GM19328 (cell line): Measurements from ENCODE around the gene WDR86.

Experiments
- ATAC-seq: cut with Tn5 transposase; IDR thresholded peaks from one replicate; pipeline ENCODE4 v1.9.1; 2021; ENCODE audit warnings: mild to moderate bottlenecking, moderate library complexity; ENCODE audit not compliant: unreplicated experiment

Gene WDR86

DNA sequence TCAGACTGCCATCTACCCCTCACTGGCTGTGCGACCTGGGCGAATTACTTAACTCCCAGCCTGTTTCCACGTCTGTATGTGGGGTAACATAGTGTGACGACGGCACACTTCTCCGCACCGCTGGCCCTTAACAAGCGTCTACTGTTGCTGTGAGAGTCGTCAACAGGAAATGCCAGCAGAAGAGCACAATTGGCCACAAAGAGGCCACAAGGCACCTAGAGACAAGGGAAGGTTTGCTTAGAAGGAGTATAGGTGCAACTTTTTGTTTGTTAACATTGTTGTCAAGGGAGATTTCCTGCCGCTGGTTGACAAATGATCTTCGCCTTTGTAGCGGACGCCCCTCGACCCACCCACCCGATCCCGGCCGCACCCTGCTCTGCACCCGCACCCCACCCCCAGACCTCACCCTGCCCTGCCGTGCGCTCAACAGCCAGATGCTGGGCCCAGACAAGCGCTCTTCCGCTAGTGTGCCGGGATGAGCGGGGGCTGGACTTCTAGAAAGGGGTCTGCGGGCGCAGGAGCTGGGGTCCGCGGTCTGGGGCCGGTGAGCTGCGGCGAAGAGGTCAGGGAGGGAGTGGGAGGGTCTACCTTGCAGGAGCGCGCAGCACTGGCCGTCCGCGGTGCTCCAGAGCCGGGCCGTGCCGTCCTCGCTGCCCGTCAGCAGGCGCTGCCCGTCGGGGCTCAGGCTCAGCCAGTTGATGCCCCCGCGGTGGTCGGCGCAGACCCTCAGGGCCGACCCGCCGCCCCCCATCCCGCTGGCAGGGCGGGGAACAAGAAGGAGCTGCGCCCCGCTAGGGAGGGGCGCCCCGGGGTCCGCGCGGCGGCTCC lies 785 bp downstream of the WDR86 start:
- no peak for ATAC-seq

DNA sequence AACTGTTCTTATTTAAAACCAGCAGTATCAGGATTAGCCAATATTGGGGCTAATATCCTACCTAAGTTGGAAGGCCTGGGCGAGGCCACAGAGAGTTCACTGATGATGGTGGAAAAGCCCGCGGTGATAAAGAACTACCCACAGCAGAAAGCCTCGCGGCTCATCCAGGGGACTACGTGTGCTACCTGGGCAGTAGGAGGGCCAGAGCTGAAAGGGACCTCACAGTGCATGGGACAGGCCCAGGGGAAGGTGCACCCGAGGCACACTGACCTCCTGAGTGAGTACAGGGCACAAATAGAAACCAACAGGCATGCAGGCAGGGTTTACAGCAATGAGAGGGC lies 1.4 kb downstream of the WDR86 start:
- ATAC-seq, result no peak

DNA sequence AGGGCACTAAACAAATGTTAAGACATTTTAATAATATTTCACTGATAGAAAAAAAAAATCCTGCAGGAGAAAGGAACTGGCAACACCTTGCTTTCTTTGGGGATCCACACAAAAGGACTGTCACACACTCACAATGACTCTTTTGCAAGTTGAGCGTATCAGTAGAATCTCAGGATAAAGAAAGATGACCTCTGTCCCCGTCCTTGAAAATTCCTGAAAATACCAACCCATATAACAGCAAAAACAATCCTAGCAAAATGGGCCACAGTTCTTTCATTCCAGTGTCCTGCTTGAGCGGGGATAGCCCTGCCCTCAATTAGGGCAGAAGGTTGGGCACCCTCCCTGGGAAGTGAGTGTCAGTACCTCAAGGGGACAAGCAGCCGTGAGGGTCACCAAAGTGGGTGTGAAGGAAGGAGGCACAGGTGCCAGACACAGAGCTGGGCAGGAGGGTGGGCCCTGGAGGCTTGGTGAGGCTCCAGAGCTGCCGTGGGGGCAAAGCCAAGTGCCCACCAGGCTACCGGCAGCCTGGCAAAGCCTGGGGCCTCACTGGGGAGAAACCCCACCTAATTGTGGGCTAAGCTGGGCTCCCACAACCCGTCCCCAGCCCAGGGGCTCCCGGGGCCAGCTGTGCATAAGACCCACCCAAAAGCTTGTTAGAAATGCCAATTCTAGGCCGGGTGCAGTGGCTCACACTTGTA lies 2.8 kb downstream of the WDR86 start:
- no peak for ATAC-seq

DNA sequence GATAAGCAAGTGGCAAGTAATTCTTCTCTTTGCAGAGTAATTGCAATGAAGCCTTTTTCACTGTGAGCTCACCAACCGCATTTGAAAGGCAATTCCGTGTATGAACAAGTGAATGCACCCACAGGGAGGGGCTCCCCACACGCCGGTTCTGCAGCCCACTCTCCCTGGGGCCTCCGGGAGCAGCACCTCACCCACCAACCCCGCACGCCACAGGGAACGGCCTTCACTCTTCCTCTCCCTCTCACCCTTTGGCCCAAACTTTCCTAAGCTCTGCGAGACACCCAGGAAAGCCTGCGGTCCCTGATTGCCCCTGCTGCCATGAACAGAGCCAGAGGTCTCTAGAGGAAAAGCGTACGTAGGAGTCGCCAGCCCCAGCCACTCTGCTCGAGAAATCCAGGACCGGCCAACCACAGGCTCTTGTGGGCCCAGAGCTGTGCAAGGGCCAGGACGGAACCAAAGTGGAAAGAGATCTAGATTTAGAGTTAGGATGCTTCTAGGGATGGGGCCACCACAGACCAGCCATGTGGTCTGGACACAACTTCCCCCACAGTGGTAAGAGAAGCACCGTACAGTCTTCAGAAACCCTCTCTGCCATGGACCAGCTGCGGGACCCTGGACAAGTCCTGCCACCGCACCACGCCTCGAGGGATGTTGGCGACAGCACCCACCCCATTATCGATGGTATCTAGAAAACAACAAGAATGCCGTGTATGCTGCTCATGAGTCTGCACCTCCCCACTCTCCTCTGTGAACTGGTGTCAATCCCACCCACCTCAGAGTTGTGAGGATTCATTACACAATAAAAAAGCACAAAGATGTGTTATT lies 3.6 kb downstream of the WDR86 start:
- no peak for ATAC-seq

DNA sequence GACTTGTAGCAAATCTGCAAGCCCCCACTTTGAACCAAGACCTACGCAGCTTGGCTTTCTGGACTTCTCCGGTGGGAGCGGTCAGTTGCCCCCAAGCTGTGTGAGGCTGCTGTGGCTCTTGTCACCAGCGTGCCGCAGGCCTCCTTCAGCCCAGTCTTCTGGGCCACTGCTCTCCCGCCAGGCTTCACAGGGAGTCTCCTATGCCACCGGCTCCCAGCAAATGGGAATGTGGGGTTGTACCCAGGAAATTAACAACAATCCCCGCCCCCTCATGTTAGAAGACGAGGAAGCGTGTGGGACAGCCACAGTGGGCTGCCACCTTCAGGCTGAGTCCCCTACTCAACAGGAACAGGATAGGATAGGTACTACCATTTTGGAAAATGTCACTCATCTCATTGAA lies 4.2 kb downstream of the WDR86 start:
- no peak for ATAC-seq

DNA sequence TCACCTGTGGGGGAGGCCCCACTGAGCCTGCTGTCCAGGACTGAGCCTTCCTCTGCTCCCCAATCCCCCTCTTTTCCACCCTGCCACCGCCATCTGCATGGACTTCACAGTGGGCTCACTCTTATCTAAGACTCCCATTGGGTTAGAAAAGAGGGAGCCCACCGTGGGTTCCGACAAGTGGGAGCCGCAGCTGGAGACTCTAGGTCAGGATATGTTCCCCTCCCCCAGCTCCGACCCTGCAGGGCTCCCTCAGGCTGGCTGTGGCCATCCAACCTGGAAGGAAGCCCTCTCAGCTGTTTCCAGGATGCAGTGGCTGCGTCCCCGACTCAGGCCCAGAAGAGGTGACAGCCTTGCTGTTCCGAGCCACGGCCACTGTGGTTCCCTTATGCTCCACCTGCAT lies 4.8 kb downstream of the WDR86 start:
- ATAC-seq, result no peak

DNA sequence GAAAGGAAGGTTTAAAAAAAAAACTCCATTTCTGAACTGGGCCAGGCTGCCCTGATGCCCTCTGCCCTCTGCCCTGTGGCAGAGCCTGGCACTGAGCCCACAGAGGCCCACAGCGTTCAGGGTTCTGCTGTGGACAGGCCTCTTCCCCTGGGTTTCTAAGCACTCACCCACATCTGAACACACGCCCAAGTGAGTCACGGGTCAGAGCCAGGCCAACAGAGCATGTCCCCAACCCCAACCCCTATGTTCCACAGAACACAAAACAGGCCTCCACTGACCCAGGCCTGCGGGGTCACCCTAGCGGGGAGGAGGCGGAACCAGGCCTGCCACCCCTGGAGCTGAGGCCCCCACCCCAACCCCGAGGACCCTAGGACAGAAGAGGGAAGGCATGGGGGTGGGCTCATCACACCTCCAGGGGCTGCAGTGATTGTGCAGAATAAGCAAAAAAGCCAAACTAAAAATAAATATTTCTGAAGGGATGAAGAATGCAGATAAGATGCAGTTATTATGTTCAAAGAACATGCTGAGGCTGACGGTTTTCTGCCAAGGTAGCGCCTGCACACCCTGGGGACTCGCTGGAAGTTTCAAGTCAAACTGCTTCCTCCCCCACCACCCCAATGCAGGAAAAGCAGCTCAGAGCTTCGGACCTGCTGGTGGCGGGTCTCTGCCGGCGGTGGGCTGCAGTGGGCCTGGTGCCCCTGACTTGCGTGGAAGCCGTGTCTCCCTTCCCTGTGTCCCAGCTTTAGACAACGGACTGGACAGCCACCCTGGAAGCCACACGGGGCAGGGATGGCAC lies 5.4 kb downstream of the WDR86 start:
- ATAC-seq, result no peak

DNA sequence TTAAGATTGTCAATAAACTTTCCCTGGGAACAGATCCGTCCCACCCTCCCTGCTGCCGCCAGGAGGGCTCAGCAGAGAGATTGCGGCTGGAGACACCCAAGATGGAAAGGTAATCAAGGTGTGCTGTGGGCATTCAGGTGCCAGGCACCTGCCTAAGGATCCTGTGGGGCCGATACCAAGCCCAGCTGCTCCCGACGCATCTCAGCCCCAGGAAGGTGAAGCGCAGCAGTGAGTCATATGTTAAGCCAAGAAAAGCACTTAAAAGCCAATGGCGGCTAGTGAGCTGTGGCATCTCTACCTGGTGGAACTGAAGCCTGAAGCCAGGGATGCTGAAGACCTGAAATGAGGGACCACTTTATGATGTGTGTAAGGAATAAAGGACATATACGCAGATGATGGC lies 6.1 kb downstream of the WDR86 start:
- ATAC-seq, result no peak

DNA sequence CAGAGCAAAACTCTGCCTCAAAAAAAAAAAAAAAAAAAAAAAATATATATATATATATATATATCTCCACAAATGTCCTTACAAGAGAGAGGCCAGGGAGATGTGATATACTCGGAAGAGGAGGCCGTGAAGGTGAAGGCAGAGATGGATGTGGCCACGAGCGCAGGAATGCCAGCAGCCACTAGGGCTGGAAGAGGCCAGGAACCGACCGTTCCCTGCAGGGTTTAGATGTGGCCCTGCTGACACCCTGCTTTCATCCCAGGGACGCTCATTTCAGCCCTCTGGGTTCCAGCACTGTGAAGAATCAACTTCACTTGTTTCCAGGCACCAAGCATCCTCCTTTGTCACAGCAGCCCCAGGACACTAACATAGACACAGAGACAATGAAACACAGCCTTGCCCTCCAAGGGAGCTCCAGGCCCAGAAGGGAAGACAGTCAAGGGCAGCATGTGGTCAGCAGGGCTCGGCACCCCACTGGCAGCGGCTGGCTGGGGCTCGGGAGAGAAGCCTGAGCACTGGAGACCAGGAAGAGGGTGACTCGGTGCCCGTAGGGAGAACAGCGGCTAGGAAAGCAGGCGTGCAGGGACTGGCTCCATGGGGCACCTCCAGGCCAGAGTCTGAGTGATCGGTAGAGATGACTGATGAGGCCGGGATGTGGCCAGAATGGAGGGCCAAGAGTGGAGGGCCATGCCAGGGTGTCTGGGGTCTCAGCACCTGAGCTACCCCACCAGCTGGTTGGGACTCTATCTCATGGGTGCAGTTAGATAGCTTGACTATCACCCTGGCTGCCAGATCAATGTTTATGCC lies 7.6 kb downstream of the WDR86 start:
- ATAC-seq, result no peak

DNA sequence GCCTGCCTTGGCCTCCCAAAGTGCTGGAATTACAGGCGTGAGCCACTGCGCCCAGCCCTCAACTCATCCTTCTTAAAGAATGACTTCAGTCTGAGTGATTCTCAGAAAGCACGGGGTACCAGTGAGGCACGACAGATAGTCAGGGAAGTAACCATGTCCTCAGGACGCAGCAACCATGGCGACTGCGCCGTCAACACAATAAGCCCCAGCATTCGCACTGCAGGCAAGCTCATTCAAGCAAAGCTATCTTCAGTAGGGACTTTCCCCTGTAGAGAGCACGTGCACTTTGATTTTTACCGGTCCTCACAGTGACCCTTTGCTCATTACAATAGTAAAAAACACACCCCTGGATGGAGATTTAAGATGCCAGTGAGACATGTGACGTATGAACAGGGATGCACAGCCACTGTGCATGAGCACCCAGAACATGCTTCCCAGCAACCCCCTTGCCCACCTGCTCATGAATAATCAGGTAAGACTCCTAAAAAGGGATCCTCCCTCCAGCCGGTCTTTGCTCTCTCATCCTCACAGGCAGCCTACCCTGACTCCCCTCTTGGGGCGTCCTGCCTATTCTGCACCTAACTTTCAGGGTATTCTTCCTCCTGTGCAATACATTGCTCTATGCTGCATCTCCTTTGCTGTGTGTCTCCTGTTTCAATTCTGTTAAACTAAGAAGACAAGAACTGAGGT lies 9.1 kb downstream of the WDR86 start:
- ATAC-seq, result no peak

DNA sequence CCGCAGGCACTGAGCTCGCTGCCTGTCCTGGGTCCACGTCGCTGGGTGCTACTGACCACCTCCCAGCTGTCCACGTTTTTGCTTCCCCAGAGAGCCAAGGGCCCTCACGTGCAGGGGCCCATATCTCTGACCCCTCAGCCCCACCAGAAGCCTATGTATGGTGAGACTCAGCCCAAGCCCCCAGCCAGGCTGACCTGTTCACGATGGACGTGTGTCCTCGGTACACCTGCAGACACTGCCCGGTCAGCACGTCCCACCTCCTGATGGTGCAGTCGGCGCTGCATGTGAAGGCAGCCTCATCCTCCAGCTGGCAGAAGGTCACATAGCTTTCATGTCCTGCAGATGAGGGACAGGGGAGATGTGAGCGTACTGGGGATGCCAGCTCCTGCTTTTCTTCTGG lies 9.9 kb downstream of the WDR86 start:
- no peak for ATAC-seq

DNA sequence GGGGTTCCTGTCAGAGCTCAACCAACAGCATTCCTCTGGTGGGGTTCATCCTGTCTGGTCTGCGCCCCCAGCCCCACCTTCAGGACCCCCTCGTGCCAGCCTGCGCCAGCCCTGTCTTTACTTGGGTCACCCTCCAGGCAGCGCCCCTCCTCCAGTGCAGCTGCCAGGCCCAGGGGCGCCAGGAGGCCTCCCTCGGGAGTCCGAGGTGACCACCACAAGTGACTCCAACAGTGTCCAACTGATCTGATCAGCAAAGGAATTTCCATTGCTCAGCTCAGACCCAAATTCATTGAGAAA lies 10.6 kb downstream of the WDR86 start:
- no peak for ATAC-seq

DNA sequence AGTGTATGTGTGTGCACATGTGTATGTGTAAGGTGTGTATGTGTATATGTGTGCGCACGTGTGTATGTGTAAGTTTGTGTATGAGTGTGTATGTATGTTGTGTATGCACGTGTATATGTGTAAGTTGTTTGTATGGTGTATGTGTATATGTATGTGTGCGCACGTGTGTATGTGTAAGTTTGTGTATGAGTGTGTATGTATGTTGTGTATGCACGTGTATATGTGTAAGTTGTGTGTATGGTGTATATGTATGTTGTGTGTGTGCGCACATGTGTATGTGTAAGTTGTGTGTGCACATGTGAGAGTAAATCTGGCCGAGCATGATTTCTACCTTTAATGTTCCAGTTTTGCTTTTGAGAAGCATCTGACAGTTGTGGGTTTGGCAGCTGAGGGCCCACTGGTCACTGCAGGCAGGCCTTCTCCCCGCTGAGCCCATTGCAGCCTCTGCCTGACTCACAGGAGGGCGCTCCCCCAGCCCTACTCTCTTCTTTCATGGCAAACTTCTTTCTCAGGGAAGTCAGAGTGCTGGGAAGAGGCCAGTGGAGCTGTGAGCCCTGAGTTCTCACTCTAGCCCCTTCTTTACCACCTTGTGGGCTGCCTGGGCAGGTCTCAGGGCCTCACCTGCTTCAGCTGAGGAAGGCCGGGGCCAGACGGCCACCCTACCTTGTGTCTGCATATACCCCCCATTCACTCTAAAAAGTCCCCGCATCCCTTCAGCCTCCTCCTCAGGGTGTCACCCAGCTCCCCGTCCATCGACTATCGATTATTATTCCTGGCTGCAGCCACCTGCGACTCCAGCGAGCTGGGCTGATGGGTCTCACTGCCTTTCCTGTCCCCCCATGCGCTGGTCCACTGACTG lies 11.2 kb downstream of the WDR86 start:
- ATAC-seq, result no peak

DNA sequence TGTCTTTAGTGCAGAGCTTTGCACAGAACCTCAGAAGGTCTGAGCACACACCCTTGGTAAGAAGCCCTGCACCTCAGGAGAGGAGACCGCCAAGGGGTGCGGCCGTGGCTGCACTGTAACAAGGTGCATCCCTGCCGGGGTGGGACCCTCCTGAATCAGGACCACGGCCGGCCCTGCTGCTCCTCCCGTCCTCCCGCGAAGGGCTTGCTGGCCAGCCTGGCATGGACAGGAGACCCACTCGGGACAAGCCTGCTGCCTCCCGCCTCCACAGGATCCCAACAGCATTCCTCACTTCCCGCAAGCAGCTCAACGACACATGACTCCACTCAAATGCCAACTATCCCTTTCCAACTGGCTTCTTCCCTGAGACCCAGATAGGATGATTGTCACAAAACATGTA lies 12.8 kb downstream of the WDR86 start:
- no peak for ATAC-seq

DNA sequence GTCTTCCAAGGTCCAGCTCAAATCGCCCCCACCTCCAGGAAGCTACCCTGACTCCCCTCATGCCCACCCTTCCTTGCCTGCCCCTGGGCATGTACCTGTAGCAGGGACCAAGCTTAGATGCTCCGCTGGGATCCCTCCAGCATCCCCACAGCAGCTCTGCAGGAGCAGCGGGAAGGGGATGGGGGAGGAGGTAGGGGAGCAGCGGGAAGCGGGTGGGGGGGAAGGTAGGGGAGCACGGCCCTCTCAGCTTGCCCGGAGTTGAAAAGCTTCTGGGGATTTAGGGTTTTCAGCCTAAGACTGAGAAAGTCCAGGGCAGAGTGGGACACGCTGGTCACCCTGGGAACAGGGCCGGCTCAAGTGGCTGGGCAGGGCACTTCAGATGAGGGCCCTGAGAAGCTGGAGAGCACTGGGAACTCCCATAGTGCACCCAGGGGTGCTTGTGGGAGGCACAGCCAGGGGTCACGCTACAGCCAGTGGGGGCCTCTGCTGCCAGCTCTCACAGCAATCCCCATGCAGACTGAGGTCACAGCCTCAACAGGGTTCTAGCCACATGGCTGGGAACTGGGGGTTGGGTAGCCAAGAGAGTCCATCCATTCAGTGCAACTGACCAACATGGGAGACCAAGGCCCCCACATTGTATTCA lies 13.4 kb downstream of the WDR86 start:
- ATAC-seq, result no peak

DNA sequence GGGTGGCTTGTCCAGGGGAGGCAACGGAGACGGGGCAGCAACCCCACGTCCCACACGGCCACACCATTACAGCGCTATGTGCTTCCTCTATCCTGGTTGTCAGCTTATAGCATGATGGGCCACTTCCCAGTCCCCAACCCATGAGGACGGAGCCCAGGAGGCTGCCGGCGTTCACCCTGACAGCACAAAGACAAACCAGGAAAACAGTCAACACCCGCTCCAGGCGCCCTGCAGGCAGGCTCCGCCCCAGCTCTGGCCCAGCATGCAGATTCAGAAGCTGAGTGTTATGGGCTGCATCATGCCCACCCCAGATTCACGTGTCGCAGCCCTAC lies 14.8 kb downstream of the WDR86 start:
- ATAC-seq, result no peak

DNA sequence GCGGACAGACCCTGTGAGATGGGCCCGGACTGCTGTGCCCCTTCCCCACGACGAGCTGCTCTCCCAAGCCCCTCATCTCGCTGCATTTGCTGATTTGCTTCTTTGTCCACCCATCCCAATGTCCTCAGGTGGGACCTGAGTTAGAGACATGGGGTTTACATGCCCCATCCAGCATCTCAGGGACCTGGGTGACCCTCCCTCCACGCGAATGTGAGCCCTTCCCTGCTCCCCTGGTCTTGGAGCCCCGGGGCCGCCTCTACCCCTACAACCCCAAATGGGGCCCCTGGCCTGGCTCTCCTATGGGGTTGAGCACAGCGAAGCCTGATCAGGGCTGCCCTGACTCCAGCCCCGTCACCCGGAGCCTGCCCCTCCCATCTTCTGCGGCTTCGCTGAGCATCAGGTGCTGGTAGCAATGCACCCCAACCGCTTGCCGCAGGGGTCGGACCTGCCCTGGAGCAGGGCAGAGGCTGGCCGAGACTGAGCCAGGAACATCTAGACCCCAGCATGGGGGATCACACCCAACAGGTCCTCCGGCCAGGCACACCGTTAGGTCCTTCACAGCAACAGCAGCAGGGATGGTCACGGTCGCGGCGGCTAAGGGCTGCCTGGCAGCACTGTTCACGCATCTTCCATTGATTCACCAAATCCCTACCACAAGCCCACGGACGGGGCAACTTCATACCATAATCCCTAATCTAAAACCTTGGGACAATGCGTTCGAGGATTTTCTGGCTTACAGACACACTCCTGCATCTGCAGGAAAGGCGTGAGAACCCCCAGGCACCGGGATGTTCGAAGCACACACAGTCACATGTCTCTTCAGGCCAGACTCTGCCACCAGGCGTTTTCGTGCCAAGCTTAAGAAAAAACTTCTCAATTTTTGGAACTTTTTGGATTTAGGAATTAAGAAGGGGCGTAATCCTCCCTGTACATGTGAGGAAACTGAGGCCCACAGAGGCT lies 15.5 kb downstream of the WDR86 start:
- ATAC-seq, result no peak
